Loucy (cell line): ENCODE measurements around the gene UBE2G2.

Source experiments
- H2AFZ ChIP-seq: fragments of 200-600 bp; sonication (generic); 2 replicates; pipeline ENCODE4 v1.6.0; 2016; ENCODE audit warnings: antibody characterized with exemption, mild to moderate bottlenecking, low read length, moderate library complexity
- H3F3A ChIP-seq: fragments of 200-600 bp; 2 replicates; pipeline ENCODE4 v1.6.0; 2016; ENCODE audit warnings: antibody characterized with exemption, low read depth, mild to moderate bottlenecking
- H3K27me3 ChIP-seq: fragments of 200-600 bp; sonication (generic); 2 replicates; pipeline ENCODE4 v1.6.1; 2014; ENCODE audit warnings: low read length, mild to moderate bottlenecking; ENCODE audit not compliant: insufficient read depth, poor library complexity, severe bottlenecking
- H3K36me3 ChIP-seq: fragments of 200-600 bp; sonication (generic); 2 replicates; pipeline ENCODE4 v1.6.1; 2016; ENCODE audit warnings: low read length; ENCODE audit not compliant: insufficient read depth
- H3K4me1 ChIP-seq: fragments of 200-600 bp; sonication (generic); 2 replicates; pipeline ENCODE4 v1.5.1; 2014; ENCODE audit warnings: low read length, mild to moderate bottlenecking; ENCODE audit not compliant: insufficient read depth, poor library complexity, severe bottlenecking
- H3K4me2 ChIP-seq: fragments of 200-600 bp; sonication (generic); 2 replicates; pipeline ENCODE4 v1.6.0; 2014; ENCODE audit warnings: antibody characterized with exemption, low read length, low read depth, mild to moderate bottlenecking; ENCODE audit not compliant: poor library complexity, severe bottlenecking
- H3K4me3 ChIP-seq: fragments of 200-600 bp; sonication (generic); 2 replicates; pipeline ENCODE4 v1.5.1; 2014; ENCODE audit warnings: low read length, mild to moderate bottlenecking, mixed read lengths; ENCODE audit not compliant: poor library complexity, severe bottlenecking
- H3K79me2 ChIP-seq: fragments of 200-600 bp; sonication (generic); 2 replicates; pipeline ENCODE4 v1.6.1; 2014; ENCODE audit warnings: low read length; ENCODE audit not compliant: insufficient read depth
- H3K9ac ChIP-seq: fragments of 200-600 bp; sonication (generic); 2 replicates; pipeline ENCODE4 v1.6.0; 2014; ENCODE audit warnings: mild to moderate bottlenecking, low read depth, low read length, moderate library complexity; ENCODE audit not compliant: poor library complexity, severe bottlenecking
- H3K9me2 ChIP-seq: fragments of 200-600 bp; sonication (generic); replicated peaks from 2 replicates; pipeline ENCODE4 v1.6.1; 2016; ENCODE audit warnings: low read depth, low read length, mixed read lengths
- H3K9me3 ChIP-seq: fragments of 200-600 bp; sonication (generic); 2 replicates; pipeline ENCODE4 v1.6.1; 2014; ENCODE audit warnings: mild to moderate bottlenecking, antibody characterized with exemption, low read length, low read depth; ENCODE audit not compliant: insufficient read depth
- H4K20me1 ChIP-seq: fragments of 200-600 bp; sonication (generic); 2 replicates; pipeline ENCODE4 v1.6.0; 2014; ENCODE audit warnings: antibody characterized with exemption, low read length, mild to moderate bottlenecking; ENCODE audit not compliant: insufficient read depth, poor library complexity, severe bottlenecking
- EZH2phosphoT487 ChIP-seq: fragments of 200-600 bp; IDR thresholded peaks from 2 replicates; pipeline ENCODE4 v1.6.1; 2018; ENCODE audit warnings: antibody characterized with exemption, mild to moderate bottlenecking, moderate library complexity, borderline replicate concordance
- TF ChIP-seq, protein P1 (sequence below): fragments of 200-600 bp; sonication (generic); conservative IDR thresholded peaks from 2 replicates; pipeline ENCODE4 v1.5.1; 2014; ENCODE audit warnings: mild to moderate bottlenecking, antibody characterized with exemption, low read length

The UBE2G2 gene

DNA sequence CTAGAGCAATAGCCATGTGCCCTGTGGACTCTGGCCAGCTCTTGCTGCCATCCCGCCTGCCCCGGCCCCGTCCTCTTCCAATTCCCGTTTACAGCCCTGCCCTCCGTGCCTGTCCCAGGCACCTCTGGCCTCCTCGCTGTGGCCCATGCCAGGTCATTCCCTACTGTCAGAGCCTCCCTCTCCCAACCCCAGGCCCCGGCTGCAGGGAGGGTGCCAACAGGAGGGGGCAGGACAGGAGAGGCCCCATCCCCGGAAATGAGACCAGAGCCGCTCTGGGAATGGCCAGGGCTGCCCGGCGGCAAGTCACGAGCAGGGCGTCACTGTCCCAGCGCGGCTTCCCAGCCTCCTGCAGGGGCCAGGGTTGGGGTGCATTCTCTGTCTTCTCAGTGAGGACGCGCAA lies 66.8 kb downstream of the UBE2G2 start:
- no peaks in the 10 kb centered on the region for H3K9me2 ChIP-seq

DNA sequence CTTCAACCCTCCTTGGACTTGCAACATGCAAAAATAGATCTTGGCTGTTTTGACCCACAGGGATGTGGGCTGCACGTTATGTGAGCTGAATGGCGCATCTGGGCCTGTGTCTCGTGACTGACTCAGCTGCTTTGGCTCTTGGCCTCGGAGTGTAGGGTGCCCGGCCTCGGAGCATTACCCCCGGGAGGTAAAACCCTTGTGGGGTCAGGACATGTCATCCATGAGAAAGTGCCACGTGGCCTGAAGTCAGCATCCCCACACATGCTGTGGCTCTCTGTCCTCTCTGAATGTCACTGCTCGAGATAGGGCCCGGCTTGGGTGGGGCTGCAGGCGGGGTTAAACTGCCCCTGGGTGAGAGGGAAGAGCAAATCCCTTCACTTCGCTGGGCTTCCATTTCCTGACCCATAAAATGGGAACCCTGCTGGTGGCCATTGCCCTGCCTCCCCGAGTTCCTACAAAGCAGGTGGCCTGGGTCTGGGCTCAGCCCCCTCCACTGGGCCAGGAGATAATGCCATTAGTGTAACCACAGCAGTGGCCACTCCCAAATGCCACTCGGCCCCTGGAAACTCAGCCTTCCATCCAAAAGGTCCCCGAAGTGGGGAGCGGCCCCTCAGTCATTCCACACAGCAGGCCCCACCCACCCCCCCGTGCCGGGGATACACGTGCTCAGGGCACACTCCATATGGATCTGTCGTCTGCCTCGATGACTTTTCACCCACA lies 67.4 kb downstream of the UBE2G2 start:
- Histone ChIP-seq H3F3A (no peaks in the 10 kb centered on the region), H3K4me2 (no peak overlapping the region), H3K9me3 (peaks cover 25% of the 10 kb centered on the region; the same call in 1 of the 2 replicates), H3K9me2 (no peaks in the 10 kb centered on the region), H2AFZ (no peak overlapping the region), H3K79me2 (no peaks in the 10 kb centered on the region), H3K9ac (no peak overlapping the region), H3K36me3 (no peaks in the 10 kb centered on the region), H4K20me1 (no peaks in the 10 kb centered on the region), H3K4me3 (no peak overlapping the region), H3K4me1 (no peaks in the 10 kb centered on the region), H3K27me3 (no peaks in the 10 kb centered on the region)
- TF ChIP-seq, protein P1, sequence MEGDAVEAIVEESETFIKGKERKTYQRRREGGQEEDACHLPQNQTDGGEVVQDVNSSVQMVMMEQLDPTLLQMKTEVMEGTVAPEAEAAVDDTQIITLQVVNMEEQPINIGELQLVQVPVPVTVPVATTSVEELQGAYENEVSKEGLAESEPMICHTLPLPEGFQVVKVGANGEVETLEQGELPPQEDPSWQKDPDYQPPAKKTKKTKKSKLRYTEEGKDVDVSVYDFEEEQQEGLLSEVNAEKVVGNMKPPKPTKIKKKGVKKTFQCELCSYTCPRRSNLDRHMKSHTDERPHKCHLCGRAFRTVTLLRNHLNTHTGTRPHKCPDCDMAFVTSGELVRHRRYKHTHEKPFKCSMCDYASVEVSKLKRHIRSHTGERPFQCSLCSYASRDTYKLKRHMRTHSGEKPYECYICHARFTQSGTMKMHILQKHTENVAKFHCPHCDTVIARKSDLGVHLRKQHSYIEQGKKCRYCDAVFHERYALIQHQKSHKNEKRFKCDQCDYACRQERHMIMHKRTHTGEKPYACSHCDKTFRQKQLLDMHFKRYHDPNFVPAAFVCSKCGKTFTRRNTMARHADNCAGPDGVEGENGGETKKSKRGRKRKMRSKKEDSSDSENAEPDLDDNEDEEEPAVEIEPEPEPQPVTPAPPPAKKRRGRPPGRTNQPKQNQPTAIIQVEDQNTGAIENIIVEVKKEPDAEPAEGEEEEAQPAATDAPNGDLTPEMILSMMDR = no peak
- TF ChIP-seq EZH2phosphoT487 = no peak

More for the DNA sequence above, 66.8 kb downstream of the UBE2G2 start:
- Histone ChIP-seq H3K4me3 (no peak overlapping the region), H3K79me2 (no peaks in the 10 kb centered on the region), H3K36me3 (no peaks in the 10 kb centered on the region), H3K4me1 (no peaks in the 10 kb centered on the region), H2AFZ (no peak overlapping the region), H3K9ac (no peak overlapping the region), H3K4me2 (no peak overlapping the region), H3K9me3 (peaks cover 25% of the 10 kb centered on the region; the same call in 1 of the 2 replicates), H4K20me1 (no peaks in the 10 kb centered on the region), H3F3A (no peaks in the 10 kb centered on the region), H3K27me3 (no peaks in the 10 kb centered on the region)
- TF ChIP-seq, protein P1 = no peak
- no peak for TF ChIP-seq EZH2phosphoT487

DNA sequence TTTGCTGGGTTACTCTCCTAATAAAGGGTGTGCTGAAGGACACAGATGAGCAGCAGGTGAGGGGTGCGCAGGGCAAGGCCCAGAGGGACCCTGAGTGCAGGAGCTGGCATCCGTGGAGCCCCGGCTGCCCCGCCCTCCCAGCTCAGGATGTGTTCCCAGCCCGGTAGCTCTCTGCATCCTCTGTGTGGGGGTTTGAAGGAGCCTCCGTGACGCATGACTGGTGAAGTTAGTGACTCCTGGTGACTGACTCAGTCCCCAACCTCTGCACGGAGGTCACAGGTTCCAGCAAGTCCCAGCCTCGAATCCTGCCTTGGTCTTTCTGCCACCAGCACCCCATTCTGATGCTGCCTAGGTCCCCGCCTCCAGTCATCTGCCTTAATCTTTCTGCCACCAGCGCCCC lies 68.7 kb downstream of the UBE2G2 start:
- no peak for TF ChIP-seq EZH2phosphoT487
- TF ChIP-seq, protein P1 = no peak
- H3K4me1 ChIP-seq = no peaks in the 10 kb centered on the region
- H3K4me3 ChIP-seq = no peak overlapping the region
- no peaks in the 10 kb centered on the region for H3K36me3 ChIP-seq
- H3F3A ChIP-seq = no peaks in the 10 kb centered on the region
- no peaks in the 10 kb centered on the region for H3K79me2 ChIP-seq
- no peaks in the 10 kb centered on the region for H3K9me2 ChIP-seq
- H3K27me3 ChIP-seq = no peaks in the 10 kb centered on the region
- peaks cover 18% of the 10 kb centered on the region; the same call in 1 of the 2 replicates for H3K9me3 ChIP-seq
- no peak overlapping the region for H3K9ac ChIP-seq
- no peak overlapping the region for H2AFZ ChIP-seq
- no peak overlapping the region for H3K4me2 ChIP-seq
- H4K20me1 ChIP-seq = no peaks in the 10 kb centered on the region
